Measurements from ENCODE around the gene KLHDC9. TPM values are rescaled to one million over a fixed set of nuclear protein-coding genes. Genes with fewer than 3 reads are reported as not detected.

The KLHDC9 gene
- polyA plus RNA-seq, 2 donors, result 1.8 to 2.5 TPM

DNA sequence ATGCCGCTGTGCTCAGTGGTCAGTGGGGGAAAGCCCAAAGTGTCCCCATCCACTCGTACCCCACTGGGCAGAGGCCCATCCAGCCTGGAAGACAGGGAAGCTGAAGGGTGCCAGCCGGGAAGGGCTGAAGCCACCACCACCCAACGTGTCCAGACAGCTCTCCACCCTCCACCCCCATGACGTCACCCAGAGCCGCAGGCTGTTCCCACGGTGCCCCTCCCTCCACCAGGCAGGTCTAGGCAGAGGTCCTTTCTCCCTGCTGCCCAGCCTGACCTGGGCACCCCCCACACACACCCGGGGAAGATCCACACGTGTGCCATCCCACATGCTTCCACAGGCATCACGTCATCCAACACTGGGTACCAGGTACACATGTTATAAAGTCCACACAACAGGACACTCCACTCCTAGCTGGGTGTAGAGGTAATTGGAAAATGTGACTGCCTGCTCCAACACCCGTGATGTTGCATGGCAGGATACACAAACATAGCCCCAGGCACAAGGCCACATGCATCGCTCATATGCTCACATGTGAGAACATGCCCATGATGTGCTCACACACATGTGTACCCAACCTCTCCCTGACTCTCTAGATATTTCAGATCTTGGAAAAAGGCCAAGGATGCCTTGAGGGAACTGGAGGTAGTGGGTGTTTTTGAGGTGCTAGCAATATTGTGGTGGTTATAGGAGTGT is 23.3 kb upstream of the KLHDC9 start:
- Histone ChIP-seq H3K4me1 (ENCODE audit: control insufficient read depth in 2 of 2, insufficient read depth in 2 of 2, low read length in 1 of 2) (peaks cover 14 to 37% of the 10 kb centered on the region in 2 donors), H3K36me3 (ENCODE audit: control insufficient read depth in 2 of 2, insufficient read depth in 2 of 2, low read length in 1 of 2) (peaks cover 0 to 42% of the 10 kb centered on the region in 2 donors), H3K4me3 (ENCODE audit: low read depth in 1 of 2, low read length in 2 of 2) (peak overlapping the region in 1 of 2 donors; percentile 12), H3K27me3 (ENCODE audit: control insufficient read depth in 1 of 2, insufficient read depth in 2 of 2, low read length in 2 of 2) (no peaks in the 10 kb centered on the region), H3K27ac (ENCODE audit: low read depth in 2 of 2, low read length in 1 of 2) (peak overlapping the region; percentile 83 to 95), H3K9me3 (ENCODE audit: control insufficient read depth in 2 of 2, insufficient read depth in 1 of 2, low read depth in 1 of 2, low read length in 1 of 2) (no peaks in the 10 kb centered on the region)
- 51 to 65% methylated on average over 12 of the region's 12 CpGs for WGBS, 2 donors

DNA sequence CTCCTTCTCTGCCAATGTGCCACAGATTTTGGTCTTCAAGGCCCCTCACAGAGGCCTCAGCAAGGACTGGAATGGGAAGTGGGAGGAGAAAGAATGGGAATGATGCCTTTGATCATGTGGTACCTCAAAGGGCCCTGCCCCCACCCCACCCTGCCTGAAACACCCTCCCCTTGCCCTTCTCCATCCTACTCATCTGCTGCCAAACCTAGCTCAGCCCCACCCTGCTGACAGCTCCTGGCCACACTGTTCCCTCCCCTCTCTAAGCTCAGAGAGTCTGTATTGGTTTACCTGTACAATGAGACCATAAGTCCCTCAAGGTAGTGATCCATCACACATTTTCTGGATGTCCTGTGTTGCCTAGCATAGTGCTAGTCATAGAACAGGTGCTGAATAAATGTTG is 21.8 kb upstream of the KLHDC9 start:
- H3K27ac ChIP-seq (ENCODE audit: low read depth in 2 of 2, low read length in 1 of 2), result peak overlapping the region; percentile 49 to 88
- peaks cover 15 to 44% of the 10 kb centered on the region in 2 donors for H3K4me1 ChIP-seq (ENCODE audit: control insufficient read depth in 2 of 2, insufficient read depth in 2 of 2, low read length in 1 of 2)
- H3K4me3 ChIP-seq (ENCODE audit: low read depth in 1 of 2, low read length in 2 of 2), result no peak overlapping the region
- peaks cover 0 to 40% of the 10 kb centered on the region in 2 donors for H3K36me3 ChIP-seq (ENCODE audit: control insufficient read depth in 2 of 2, insufficient read depth in 2 of 2, low read length in 1 of 2)
- no peaks in the 10 kb centered on the region for H3K9me3 ChIP-seq (ENCODE audit: control insufficient read depth in 2 of 2, insufficient read depth in 1 of 2, low read depth in 1 of 2, low read length in 1 of 2)
- no peaks in the 10 kb centered on the region for H3K27me3 ChIP-seq (ENCODE audit: control insufficient read depth in 1 of 2, insufficient read depth in 2 of 2, low read length in 2 of 2)

DNA sequence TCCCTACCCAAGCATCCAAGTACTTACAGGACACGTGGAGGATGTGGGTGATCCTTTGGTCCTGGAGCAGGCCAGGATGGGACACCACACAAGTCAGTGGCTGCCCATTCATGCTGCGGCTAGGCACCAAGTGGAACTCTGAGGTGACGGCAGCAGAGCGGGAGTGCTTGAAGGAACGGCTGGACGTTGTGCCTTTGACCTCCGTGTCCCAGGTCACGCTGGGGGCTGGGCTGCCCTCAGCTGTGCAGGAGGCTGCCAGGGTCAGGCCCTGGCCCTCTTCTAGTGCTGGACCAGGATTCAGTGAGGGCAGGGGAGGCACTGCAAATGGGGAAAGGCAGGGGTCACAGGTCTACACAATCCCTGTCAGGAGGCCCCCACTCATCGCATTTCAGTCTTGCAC is 20.7 kb upstream of the KLHDC9 start:
- H3K9me3 ChIP-seq (ENCODE audit: control insufficient read depth in 2 of 2, insufficient read depth in 1 of 2, low read depth in 1 of 2, low read length in 1 of 2), result no peaks in the 10 kb centered on the region
- H3K27ac ChIP-seq (ENCODE audit: low read depth in 2 of 2, low read length in 1 of 2), result peak overlapping the region; percentile 45 to 77
- WGBS, 2 donors, result 78 to 83% methylated on average over 9 of the region's 9 CpGs
- H3K4me3 ChIP-seq (ENCODE audit: low read depth in 1 of 2, low read length in 2 of 2), result no peak overlapping the region
- H3K27me3 ChIP-seq (ENCODE audit: control insufficient read depth in 1 of 2, insufficient read depth in 2 of 2, low read length in 2 of 2), result no peaks in the 10 kb centered on the region
- H3K4me1 ChIP-seq (ENCODE audit: control insufficient read depth in 2 of 2, insufficient read depth in 2 of 2, low read length in 1 of 2), result peaks cover 15 to 42% of the 10 kb centered on the region in 2 donors
- H3K36me3 ChIP-seq (ENCODE audit: control insufficient read depth in 2 of 2, insufficient read depth in 2 of 2, low read length in 1 of 2), result peaks cover 0 to 33% of the 10 kb centered on the region in 2 donors

DNA sequence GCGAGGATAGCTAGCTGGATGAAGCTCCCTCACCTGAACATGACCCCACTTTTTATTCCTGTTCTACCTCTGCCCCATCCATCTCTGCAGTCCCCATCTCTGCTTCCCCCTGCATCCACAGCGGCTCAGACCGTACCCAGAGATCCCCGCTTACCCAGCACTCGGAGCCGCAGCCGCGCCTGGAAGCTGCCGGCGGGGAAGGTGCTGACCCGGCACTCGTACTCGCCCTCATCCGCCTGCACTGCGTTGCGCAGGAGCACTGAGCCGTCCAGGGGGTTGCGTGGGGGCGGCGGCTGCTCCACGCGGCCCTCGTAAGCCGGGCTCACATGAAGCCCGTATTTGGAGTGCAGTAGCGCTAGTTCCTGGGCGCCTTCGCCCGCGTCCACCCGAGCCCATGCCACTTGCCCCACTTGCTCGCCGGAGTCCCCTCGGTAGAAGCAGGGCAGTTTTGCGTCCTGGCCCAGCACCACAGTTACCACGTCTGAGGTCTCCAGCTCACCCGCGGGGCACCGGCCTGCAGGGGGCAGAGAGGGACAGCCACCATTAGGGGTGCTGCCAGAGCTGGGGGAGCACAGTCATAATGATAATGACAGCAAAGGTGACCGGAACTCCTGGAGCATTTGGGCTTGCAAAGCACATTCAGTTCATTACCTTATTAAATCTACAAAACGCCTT is 18.6 kb upstream of the KLHDC9 start:
- H3K4me1 ChIP-seq (ENCODE audit: control insufficient read depth in 2 of 2, insufficient read depth in 2 of 2, low read length in 1 of 2), result peaks cover 6 to 26% of the 10 kb centered on the region in 2 donors
- 68 to 71% methylated on average over 41 of the region's 41 CpGs for WGBS, 2 donors
- no peaks in the 10 kb centered on the region for H3K9me3 ChIP-seq (ENCODE audit: control insufficient read depth in 2 of 2, insufficient read depth in 1 of 2, low read depth in 1 of 2, low read length in 1 of 2)
- no peaks in the 10 kb centered on the region for H3K27me3 ChIP-seq (ENCODE audit: control insufficient read depth in 1 of 2, insufficient read depth in 2 of 2, low read length in 2 of 2)
- peak overlapping the region; percentile 96 for H3K27ac ChIP-seq (ENCODE audit: low read depth in 2 of 2, low read length in 1 of 2)
- H3K36me3 ChIP-seq (ENCODE audit: control insufficient read depth in 2 of 2, insufficient read depth in 2 of 2, low read length in 1 of 2), result peaks cover 0 to 20% of the 10 kb centered on the region in 2 donors
- peak overlapping the region; percentile 8 to 16 for H3K4me3 ChIP-seq (ENCODE audit: low read depth in 1 of 2, low read length in 2 of 2)

- H3K9me3 ChIP-seq (ENCODE audit: control insufficient read depth in 2 of 2, insufficient read depth in 1 of 2, low read depth in 1 of 2, low read length in 1 of 2), result no peaks in the 10 kb centered on the region
- peak overlapping the region in 1 of 2 donors; percentile 11 for H3K4me3 ChIP-seq (ENCODE audit: low read depth in 1 of 2, low read length in 2 of 2)
- peaks cover 0 to 17% of the 10 kb centered on the region in 2 donors for H3K36me3 ChIP-seq (ENCODE audit: control insufficient read depth in 2 of 2, insufficient read depth in 2 of 2, low read length in 1 of 2)
- peaks cover 6 to 23% of the 10 kb centered on the region in 2 donors for H3K4me1 ChIP-seq (ENCODE audit: control insufficient read depth in 2 of 2, insufficient read depth in 2 of 2, low read length in 1 of 2)
- peak overlapping the region; percentile 96 for H3K27ac ChIP-seq (ENCODE audit: low read depth in 2 of 2, low read length in 1 of 2)
- H3K27me3 ChIP-seq (ENCODE audit: control insufficient read depth in 1 of 2, insufficient read depth in 2 of 2, low read length in 2 of 2), result no peaks in the 10 kb centered on the region
- whole genome bisulfite sequencing, 2 donors, result 67 to 69% methylated on average over 5 of the region's 5 CpGs
Measured at GRCh38 chr1:161080441-161081405, 17.4 kb upstream of the KLHDC9 start.

GRCh38 chr1:161081519-161081918 is 16.6 kb upstream of the KLHDC9 start:
- WGBS, 2 donors, result 69 to 70% methylated on average over 5 of the region's 5 CpGs
- H3K9me3 ChIP-seq (ENCODE audit: control insufficient read depth in 2 of 2, insufficient read depth in 1 of 2, low read depth in 1 of 2, low read length in 1 of 2), result no peaks in the 10 kb centered on the region
- peaks cover 0 to 14% of the 10 kb centered on the region in 2 donors for H3K36me3 ChIP-seq (ENCODE audit: control insufficient read depth in 2 of 2, insufficient read depth in 2 of 2, low read length in 1 of 2)
- H3K27ac ChIP-seq (ENCODE audit: low read depth in 2 of 2, low read length in 1 of 2), result peak overlapping the region; percentile 96
- no peaks in the 10 kb centered on the region for H3K27me3 ChIP-seq (ENCODE audit: control insufficient read depth in 1 of 2, insufficient read depth in 2 of 2, low read length in 2 of 2)
- peak overlapping the region in 1 of 2 donors; percentile 11 for H3K4me3 ChIP-seq (ENCODE audit: low read depth in 1 of 2, low read length in 2 of 2)
- peaks cover 6 to 21% of the 10 kb centered on the region in 2 donors for H3K4me1 ChIP-seq (ENCODE audit: control insufficient read depth in 2 of 2, insufficient read depth in 2 of 2, low read length in 1 of 2)

- H3K27me3 ChIP-seq (ENCODE audit: control insufficient read depth in 1 of 2, insufficient read depth in 2 of 2, low read length in 2 of 2), result no peaks in the 10 kb centered on the region
- H3K36me3 ChIP-seq (ENCODE audit: control insufficient read depth in 2 of 2, insufficient read depth in 2 of 2, low read length in 1 of 2), result peaks cover 0 to 9% of the 10 kb centered on the region in 2 donors
- H3K4me1 ChIP-seq (ENCODE audit: control insufficient read depth in 2 of 2, insufficient read depth in 2 of 2, low read length in 1 of 2), result peaks cover 6 to 16% of the 10 kb centered on the region in 2 donors
- 58 to 70% methylated on average over 2 of the region's 2 CpGs for WGBS, 2 donors
- peak overlapping the region; percentile 12 to 41 for H3K4me3 ChIP-seq (ENCODE audit: low read depth in 1 of 2, low read length in 2 of 2)
- H3K27ac ChIP-seq (ENCODE audit: low read depth in 2 of 2, low read length in 1 of 2), result peak overlapping the region; percentile 96
- H3K9me3 ChIP-seq (ENCODE audit: control insufficient read depth in 2 of 2, insufficient read depth in 1 of 2, low read depth in 1 of 2, low read length in 1 of 2), result no peaks in the 10 kb centered on the region
Measured at GRCh38 chr1:161082483-161082882, 15.7 kb upstream of the KLHDC9 start.

DNA sequence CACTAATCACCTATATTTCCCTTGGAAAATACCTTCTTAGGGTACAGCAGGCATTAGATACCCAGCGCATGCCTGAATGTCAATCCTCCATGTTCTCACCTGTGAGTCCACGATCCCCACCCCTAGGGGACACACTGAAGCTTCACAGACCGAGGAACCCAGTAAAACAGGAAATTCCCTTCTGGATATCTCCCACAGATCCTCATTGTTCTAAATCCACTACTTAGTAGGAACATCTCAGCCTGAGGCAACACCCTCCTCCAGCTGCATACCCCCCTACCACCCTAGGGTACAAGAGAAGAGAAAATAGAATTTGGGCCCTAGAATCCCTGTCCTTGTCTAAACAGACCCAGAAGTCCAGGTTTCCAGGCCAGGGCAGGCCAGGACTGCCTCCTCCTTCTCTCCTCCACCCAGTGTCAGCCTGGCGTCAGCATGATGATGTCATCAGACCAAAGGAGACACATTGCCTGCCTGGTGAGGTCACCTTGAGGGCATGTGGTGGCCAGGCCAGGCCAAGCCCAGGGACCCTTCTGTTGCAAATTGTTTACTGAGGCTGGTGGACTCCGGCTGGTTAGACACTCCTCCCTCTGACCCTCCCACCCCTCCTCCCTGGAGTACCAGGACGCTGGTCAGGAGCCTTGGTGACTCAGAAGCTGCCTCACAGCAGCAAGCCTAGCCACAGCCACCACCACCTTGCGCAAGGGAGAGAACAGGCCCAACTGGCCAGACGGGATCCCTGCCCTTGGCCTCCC is 15.0 kb upstream of the KLHDC9 start:
- Histone ChIP-seq H3K27me3 (ENCODE audit: control insufficient read depth in 1 of 2, insufficient read depth in 2 of 2, low read length in 2 of 2) (no peaks in the 10 kb centered on the region), H3K4me3 (ENCODE audit: low read depth in 1 of 2, low read length in 2 of 2) (peak overlapping the region; percentile 20 to 68), H3K9me3 (ENCODE audit: control insufficient read depth in 2 of 2, insufficient read depth in 1 of 2, low read depth in 1 of 2, low read length in 1 of 2) (no peaks in the 10 kb centered on the region), H3K4me1 (ENCODE audit: control insufficient read depth in 2 of 2, insufficient read depth in 2 of 2, low read length in 1 of 2) (peaks cover 6 to 16% of the 10 kb centered on the region in 2 donors), H3K27ac (ENCODE audit: low read depth in 2 of 2, low read length in 1 of 2) (peak overlapping the region; percentile 96), H3K36me3 (ENCODE audit: control insufficient read depth in 2 of 2, insufficient read depth in 2 of 2, low read length in 1 of 2) (peaks cover 0 to 7% of the 10 kb centered on the region in 2 donors)
- WGBS, 2 donors, result 39% methylated on average over 8 of the region's 8 CpGs
